ENCODE results near the gene SMIM8. TPM values are rescaled to one million over a fixed set of nuclear protein-coding genes. Genes with fewer than 3 reads are reported as not detected.

Gene SMIM8
- total and polyA plus RNA-seq, 2 experiments from 2014 or later: 11.4 to 23.5 TPM

DNA sequence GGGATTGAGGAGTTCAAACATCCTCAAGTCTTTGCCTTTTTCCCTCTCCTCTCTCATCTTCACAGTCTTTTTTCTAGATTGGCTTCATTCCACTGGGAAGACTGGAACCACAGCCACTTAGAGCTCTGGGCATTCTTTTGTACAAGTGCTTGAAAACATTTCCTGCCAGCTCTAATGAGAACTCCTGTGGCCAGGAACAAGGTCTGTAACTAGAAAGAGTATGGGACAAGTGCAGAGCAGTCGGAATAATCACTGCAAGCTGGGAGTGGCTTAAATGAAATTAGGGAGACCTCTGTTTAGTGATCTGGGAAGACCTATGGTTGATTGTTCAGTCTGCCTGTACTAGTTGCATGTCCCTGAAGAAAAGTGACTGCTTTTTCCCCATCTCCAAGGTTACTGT lies 41.0 kb upstream of the SMIM8 start (continued):
- TF ChIP-seq, protein P1, sequence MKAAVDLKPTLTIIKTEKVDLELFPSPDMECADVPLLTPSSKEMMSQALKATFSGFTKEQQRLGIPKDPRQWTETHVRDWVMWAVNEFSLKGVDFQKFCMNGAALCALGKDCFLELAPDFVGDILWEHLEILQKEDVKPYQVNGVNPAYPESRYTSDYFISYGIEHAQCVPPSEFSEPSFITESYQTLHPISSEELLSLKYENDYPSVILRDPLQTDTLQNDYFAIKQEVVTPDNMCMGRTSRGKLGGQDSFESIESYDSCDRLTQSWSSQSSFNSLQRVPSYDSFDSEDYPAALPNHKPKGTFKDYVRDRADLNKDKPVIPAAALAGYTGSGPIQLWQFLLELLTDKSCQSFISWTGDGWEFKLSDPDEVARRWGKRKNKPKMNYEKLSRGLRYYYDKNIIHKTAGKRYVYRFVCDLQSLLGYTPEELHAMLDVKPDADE (IDR thresholded peaks at IDR 0.05): no peak
- no peak for TF ChIP-seq EZH2 (IDR thresholded peaks at IDR 0.05; ENCODE audit: low read depth, unreplicated experiment)
- no peak for TF ChIP-seq EZH2phosphoT487 (IDR thresholded peaks at IDR 0.05; ENCODE audit: unreplicated experiment)
- no peak for TF ChIP-seq ZNF114 (CRISPR knock-in tag; IDR thresholded peaks at IDR 0.05)

DNA sequence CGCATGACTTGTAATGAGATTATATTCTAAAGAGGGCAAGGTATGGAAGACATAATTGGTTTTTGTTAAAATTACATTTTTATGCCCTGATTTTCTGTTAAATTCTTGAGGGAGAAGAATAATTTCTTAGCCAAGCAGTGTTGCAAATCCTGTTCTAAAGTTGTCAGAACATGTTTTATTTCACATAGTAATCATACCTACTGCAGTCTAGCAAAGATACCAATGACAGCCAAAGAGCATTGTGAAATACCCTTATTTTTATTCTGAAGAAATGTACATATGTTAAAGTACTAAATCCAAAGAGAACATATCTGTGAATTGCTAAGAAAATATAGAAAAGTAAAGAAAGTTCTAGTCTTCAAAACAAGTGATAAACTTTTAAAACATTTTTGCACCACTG lies 39.6 kb upstream of the SMIM8 start:
- Mint-ChIP-seq H3K36me3 (ENCODE audit: low read depth) (no peaks in the 10 kb centered on the region), H3K4me3 (no peak overlapping the region), H3K9me3 (no peaks in the 10 kb centered on the region)

DNA sequence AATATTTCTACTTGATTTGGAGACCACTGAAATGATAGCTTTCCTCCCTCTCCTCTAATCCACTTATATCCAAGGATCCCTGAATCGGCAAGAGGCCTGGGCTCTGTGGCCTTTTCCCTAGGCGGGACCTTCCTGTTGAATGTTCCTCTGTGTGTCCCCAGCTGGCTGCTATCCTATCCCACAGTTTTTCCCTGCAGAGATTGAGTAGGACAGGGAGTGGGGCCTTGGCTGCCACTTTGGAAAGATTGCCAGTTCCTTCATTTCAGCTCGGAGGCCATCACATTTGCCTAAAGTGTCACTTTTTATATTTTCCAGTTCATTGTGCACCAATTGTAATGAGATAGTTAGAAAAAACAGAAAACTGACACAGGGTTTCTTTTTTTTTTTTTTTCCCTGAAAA lies 38.9 kb upstream of the SMIM8 start:
- no peak overlapping the region for H3K27ac ChIP-seq (ENCODE audit: low read depth)
- Mint-ChIP-seq H3K27me3 (ENCODE audit: insufficient read depth, low read depth, poor library complexity) (no peaks in the 10 kb centered on the region), H3K27ac (no peak overlapping the region), H3K4me3 (no peak overlapping the region), H3K9me3 (no peaks in the 10 kb centered on the region), H3K4me1 (no peaks in the 10 kb centered on the region), H3K36me3 (ENCODE audit: low read depth) (no peaks in the 10 kb centered on the region)
- H3K9me2 ChIP-seq (ENCODE audit: insufficient read depth): peaks cover 10% of the 10 kb centered on the region
- DNase-seq (ENCODE audit: low spot score) (no peak), ATAC-seq (peak; percentile 49; the same call in 1 of the 3 replicates)
- no peak overlapping the region for H2AFZ ChIP-seq
- H3K36me3 ChIP-seq (ENCODE audit: insufficient read depth): no peaks in the 10 kb centered on the region
- H3K4me1 ChIP-seq (ENCODE audit: insufficient read depth): no peaks in the 10 kb centered on the region
- no peaks in the 10 kb centered on the region for H4K20me1 ChIP-seq (replicated peaks; ENCODE audit: insufficient read depth)
- no peak overlapping the region for H3K4me3 ChIP-seq
- no peaks in the 10 kb centered on the region for H3K79me2 ChIP-seq (replicated peaks; ENCODE audit: insufficient read depth)
- H3F3A ChIP-seq (replicated peaks; ENCODE audit: low read depth): no peaks in the 10 kb centered on the region
- no peaks in the 10 kb centered on the region for H3K27me3 ChIP-seq (ENCODE audit: insufficient read depth)
- no peak overlapping the region for H3K4me2 ChIP-seq
- TF ChIP-seq NANOG (IDR thresholded peaks at IDR 0.05; ENCODE audit: borderline replicate concordance) (no peak), POLR2AphosphoS5 (IDR thresholded peaks at IDR 0.05; ENCODE audit: low read depth) (no peak), EZH2 (IDR thresholded peaks at IDR 0.05; ENCODE audit: low read depth, unreplicated experiment) (no peak)
- TF ChIP-seq, protein P2, sequence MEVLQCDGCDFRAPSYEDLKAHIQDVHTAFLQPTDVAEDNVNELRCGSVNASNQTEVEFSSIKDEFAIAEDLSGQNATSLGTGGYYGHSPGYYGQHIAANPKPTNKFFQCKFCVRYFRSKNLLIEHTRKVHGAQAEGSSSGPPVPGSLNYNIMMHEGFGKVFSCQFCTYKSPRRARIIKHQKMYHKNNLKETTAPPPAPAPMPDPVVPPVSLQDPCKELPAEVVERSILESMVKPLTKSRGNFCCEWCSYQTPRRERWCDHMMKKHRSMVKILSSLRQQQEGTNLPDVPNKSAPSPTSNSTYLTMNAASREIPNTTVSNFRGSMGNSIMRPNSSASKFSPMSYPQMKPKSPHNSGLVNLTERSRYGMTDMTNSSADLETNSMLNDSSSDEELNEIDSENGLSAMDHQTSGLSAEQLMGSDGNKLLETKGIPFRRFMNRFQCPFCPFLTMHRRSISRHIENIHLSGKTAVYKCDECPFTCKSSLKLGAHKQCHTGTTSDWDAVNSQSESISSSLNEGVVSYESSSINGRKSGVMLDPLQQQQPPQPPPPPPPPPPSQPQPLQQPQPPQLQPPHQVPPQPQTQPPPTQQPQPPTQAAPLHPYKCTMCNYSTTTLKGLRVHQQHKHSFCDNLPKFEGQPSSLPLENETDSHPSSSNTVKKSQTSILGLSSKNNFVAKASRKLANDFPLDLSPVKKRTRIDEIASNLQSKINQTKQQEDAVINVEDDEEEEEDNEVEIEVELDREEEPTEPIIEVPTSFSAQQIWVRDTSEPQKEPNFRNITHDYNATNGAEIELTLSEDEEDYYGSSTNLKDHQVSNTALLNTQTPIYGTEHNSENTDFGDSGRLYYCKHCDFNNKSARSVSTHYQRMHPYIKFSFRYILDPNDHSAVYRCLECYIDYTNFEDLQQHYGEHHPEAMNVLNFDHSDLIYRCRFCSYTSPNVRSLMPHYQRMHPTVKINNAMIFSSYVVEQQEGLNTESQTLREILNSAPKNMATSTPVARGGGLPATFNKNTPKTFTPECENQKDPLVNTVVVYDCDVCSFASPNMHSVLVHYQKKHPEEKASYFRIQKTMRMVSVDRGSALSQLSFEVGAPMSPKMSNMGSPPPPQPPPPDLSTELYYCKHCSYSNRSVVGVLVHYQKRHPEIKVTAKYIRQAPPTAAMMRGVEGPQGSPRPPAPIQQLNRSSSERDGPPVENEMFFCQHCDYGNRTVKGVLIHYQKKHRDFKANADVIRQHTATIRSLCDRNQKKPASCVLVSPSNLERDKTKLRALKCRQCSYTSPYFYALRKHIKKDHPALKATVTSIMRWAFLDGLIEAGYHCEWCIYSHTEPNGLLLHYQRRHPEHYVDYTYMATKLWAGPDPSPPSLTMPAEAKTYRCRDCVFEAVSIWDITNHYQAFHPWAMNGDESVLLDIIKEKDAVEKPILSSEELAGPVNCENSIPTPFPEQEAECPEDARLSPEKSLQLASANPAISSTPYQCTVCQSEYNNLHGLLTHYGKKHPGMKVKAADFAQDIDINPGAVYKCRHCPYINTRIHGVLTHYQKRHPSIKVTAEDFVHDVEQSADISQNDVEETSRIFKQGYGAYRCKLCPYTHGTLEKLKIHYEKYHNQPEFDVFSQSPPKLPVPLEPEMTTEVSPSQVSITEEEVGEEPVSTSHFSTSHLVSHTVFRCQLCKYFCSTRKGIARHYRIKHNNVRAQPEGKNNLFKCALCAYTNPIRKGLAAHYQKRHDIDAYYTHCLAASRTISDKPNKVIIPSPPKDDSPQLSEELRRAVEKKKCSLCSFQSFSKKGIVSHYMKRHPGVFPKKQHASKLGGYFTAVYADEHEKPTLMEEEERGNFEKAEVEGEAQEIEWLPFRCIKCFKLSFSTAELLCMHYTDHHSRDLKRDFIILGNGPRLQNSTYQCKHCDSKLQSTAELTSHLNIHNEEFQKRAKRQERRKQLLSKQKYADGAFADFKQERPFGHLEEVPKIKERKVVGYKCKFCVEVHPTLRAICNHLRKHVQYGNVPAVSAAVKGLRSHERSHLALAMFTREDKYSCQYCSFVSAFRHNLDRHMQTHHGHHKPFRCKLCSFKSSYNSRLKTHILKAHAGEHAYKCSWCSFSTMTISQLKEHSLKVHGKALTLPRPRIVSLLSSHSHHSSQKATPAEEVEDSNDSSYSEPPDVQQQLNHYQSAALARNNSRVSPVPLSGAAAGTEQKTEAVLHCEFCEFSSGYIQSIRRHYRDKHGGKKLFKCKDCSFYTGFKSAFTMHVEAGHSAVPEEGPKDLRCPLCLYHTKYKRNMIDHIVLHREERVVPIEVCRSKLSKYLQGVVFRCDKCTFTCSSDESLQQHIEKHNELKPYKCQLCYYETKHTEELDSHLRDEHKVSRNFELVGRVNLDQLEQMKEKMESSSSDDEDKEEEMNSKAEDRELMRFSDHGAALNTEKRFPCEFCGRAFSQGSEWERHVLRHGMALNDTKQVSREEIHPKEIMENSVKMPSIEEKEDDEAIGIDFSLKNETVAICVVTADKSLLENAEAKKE (CRISPR knock-in tag; IDR thresholded peaks at IDR 0.05): no peak
- TF ChIP-seq, protein P3, sequence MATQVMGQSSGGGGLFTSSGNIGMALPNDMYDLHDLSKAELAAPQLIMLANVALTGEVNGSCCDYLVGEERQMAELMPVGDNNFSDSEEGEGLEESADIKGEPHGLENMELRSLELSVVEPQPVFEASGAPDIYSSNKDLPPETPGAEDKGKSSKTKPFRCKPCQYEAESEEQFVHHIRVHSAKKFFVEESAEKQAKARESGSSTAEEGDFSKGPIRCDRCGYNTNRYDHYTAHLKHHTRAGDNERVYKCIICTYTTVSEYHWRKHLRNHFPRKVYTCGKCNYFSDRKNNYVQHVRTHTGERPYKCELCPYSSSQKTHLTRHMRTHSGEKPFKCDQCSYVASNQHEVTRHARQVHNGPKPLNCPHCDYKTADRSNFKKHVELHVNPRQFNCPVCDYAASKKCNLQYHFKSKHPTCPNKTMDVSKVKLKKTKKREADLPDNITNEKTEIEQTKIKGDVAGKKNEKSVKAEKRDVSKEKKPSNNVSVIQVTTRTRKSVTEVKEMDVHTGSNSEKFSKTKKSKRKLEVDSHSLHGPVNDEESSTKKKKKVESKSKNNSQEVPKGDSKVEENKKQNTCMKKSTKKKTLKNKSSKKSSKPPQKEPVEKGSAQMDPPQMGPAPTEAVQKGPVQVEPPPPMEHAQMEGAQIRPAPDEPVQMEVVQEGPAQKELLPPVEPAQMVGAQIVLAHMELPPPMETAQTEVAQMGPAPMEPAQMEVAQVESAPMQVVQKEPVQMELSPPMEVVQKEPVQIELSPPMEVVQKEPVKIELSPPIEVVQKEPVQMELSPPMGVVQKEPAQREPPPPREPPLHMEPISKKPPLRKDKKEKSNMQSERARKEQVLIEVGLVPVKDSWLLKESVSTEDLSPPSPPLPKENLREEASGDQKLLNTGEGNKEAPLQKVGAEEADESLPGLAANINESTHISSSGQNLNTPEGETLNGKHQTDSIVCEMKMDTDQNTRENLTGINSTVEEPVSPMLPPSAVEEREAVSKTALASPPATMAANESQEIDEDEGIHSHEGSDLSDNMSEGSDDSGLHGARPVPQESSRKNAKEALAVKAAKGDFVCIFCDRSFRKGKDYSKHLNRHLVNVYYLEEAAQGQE (IDR thresholded peaks at IDR 0.05; ENCODE audit: unreplicated experiment): no peak

More for the DNA sequence above, 39.6 kb upstream of the SMIM8 start:
- H3K27ac Mint-ChIP-seq: no peak overlapping the region
- no peaks in the 10 kb centered on the region for H3F3A ChIP-seq (replicated peaks; ENCODE audit: low read depth)
- H3K27me3 Mint-ChIP-seq (ENCODE audit: insufficient read depth, low read depth, poor library complexity): no peaks in the 10 kb centered on the region
- no peaks in the 10 kb centered on the region for H3K27me3 ChIP-seq (ENCODE audit: insufficient read depth)
- H3K4me3 ChIP-seq: no peak overlapping the region
- TF ChIP-seq EZH2phosphoT487 (IDR thresholded peaks at IDR 0.05; ENCODE audit: unreplicated experiment) (no peak), NANOG (IDR thresholded peaks at IDR 0.05; ENCODE audit: borderline replicate concordance) (no peak), ZNF331 (CRISPR knock-in tag; IDR thresholded peaks at IDR 0.05; ENCODE audit: low read depth) (no peak)
- no peaks in the 10 kb centered on the region for H3K4me1 ChIP-seq (ENCODE audit: insufficient read depth)
- H3K4me1 Mint-ChIP-seq: no peaks in the 10 kb centered on the region
- no peak overlapping the region for H3K4me2 ChIP-seq
- H3K79me2 ChIP-seq (replicated peaks; ENCODE audit: insufficient read depth): no peaks in the 10 kb centered on the region
- no peaks in the 10 kb centered on the region for H4K20me1 ChIP-seq (replicated peaks; ENCODE audit: insufficient read depth)
- peaks cover 10% of the 10 kb centered on the region for H3K9me2 ChIP-seq (ENCODE audit: insufficient read depth)
- DNase-seq (ENCODE audit: low spot score) (no peak), ATAC-seq (no peak)
- no peak overlapping the region for H3K27ac ChIP-seq (ENCODE audit: low read depth)
- H2AFZ ChIP-seq: no peak overlapping the region
- H3K36me3 ChIP-seq (ENCODE audit: insufficient read depth): no peaks in the 10 kb centered on the region

Measured in GM23338 (cell line).